ENCODE data around the gene ALPL.

The ALPL gene

DNA sequence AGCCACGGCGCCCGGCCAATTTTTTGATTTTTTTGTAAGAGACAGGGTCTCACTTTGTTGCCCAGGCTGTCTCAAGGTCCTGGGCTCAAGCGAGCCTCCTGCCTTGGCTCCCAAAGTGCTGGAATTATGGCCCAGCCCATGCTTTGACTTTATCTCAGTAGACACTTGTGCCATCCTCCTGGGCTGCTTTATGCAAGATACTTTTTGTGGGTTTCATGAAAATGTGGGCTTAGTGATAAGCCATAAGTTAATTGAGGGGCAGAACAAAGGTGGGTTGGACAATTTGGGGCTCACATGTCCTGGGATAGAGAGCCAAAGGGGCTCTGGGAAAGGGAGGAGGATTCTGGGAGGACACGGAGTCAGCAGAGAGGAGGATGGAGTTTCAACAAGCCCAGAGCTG is 22.0 kb downstream of the ALPL start:
- Histone ChIP-seq H3K36me3 (ENCODE audit: low read length) (no peaks in the 10 kb centered on the region), H3K27ac (ENCODE audit: low read depth, low read length) (no peak overlapping the region), H4K20me1 (ENCODE audit: low read depth, low read length) (no peaks in the 10 kb centered on the region), H3K27me3 (ENCODE audit: low read length) (no peaks in the 10 kb centered on the region), H3K9me2 (replicated peaks; ENCODE audit: insufficient read depth, low read length) (no peaks in the 10 kb centered on the region), H3F3A (ENCODE audit: insufficient read depth) (0 out of 2 replicates have a peak, but pooled peaks cover 6% of the 10 kb centered on the region), H3K9ac (ENCODE audit: low read length) (no peak overlapping the region), H3K79me2 (ENCODE audit: insufficient read depth, low read length) (no peaks in the 10 kb centered on the region), H3K4me3 (ENCODE audit: insufficient read depth, low read length, poor library complexity, severe bottlenecking) (no peak overlapping the region), H3K4me2 (ENCODE audit: low read depth, low read length, poor library complexity, severe bottlenecking) (no peak overlapping the region), H3K9me3 (ENCODE audit: insufficient read depth, low read length) (no peaks in the 10 kb centered on the region), H2AFZ (ENCODE audit: low read depth, low read length, severe bottlenecking) (no peak overlapping the region)
- TF ChIP-seq EZH2phosphoT487 (conservative IDR thresholded peaks at IDR 0.05; ENCODE audit: low read length), result no peak
- TF ChIP-seq CTCF (IDR thresholded peaks at IDR 0.05; ENCODE audit: insufficient read depth, low read length, poor library complexity, severe bottlenecking), result no peak

GRCh38 chr1:21532496-21532895 is 23.3 kb downstream of the ALPL start:
- no peaks in the 10 kb centered on the region for H3K79me2 ChIP-seq (ENCODE audit: insufficient read depth, low read length)
- TF ChIP-seq CTCF (IDR thresholded peaks at IDR 0.05; ENCODE audit: insufficient read depth, low read length, poor library complexity, severe bottlenecking), result no peak
- no peak for TF ChIP-seq EZH2phosphoT487 (conservative IDR thresholded peaks at IDR 0.05; ENCODE audit: low read length)
- H2AFZ ChIP-seq (ENCODE audit: low read depth, low read length, severe bottlenecking), result no peak overlapping the region
- no peak overlapping the region for H3K27ac ChIP-seq (ENCODE audit: low read depth, low read length)
- no peaks in the 10 kb centered on the region for H3K27me3 ChIP-seq (ENCODE audit: low read length)
- H3K4me3 ChIP-seq (ENCODE audit: insufficient read depth, low read length, poor library complexity, severe bottlenecking), result no peak overlapping the region
- no peaks in the 10 kb centered on the region for H3K9me2 ChIP-seq (replicated peaks; ENCODE audit: insufficient read depth, low read length)
- no peaks in the 10 kb centered on the region for H4K20me1 ChIP-seq (ENCODE audit: low read depth, low read length)
- no peaks in the 10 kb centered on the region for H3F3A ChIP-seq (ENCODE audit: insufficient read depth)
- H3K36me3 ChIP-seq (ENCODE audit: low read length), result no peaks in the 10 kb centered on the region
- no peak overlapping the region for H3K9ac ChIP-seq (ENCODE audit: low read length)
- no peak overlapping the region for H3K4me2 ChIP-seq (ENCODE audit: low read depth, low read length, poor library complexity, severe bottlenecking)
- no peaks in the 10 kb centered on the region for H3K9me3 ChIP-seq (ENCODE audit: insufficient read depth, low read length)

GRCh38 chr1:21532992-21533534 is 23.8 kb downstream of the ALPL start:
- H3K4me3 ChIP-seq (ENCODE audit: insufficient read depth, low read length, poor library complexity, severe bottlenecking), result no peak overlapping the region
- no peaks in the 10 kb centered on the region for H3K27me3 ChIP-seq (ENCODE audit: low read length)
- H3K36me3 ChIP-seq (ENCODE audit: low read length), result no peaks in the 10 kb centered on the region

More at GRCh38 chr1:21532992-21533534, 23.8 kb downstream of the ALPL start:
- TF ChIP-seq EZH2phosphoT487 (conservative IDR thresholded peaks at IDR 0.05; ENCODE audit: low read length) (no peak), CTCF (IDR thresholded peaks at IDR 0.05; ENCODE audit: insufficient read depth, low read length, poor library complexity, severe bottlenecking) (no peak)
- Histone ChIP-seq H3K9me3 (ENCODE audit: insufficient read depth, low read length) (no peaks in the 10 kb centered on the region), H3K79me2 (ENCODE audit: insufficient read depth, low read length) (no peaks in the 10 kb centered on the region), H3F3A (ENCODE audit: insufficient read depth) (no peaks in the 10 kb centered on the region), H3K4me2 (ENCODE audit: low read depth, low read length, poor library complexity, severe bottlenecking) (no peak overlapping the region), H3K27ac (ENCODE audit: low read depth, low read length) (no peak overlapping the region), H4K20me1 (ENCODE audit: low read depth, low read length) (no peaks in the 10 kb centered on the region), H3K9me2 (replicated peaks; ENCODE audit: insufficient read depth, low read length) (no peaks in the 10 kb centered on the region), H3K9ac (ENCODE audit: low read length) (no peak overlapping the region), H2AFZ (ENCODE audit: low read depth, low read length, severe bottlenecking) (no peak overlapping the region)
